Astrocyte of the spinal cord (primary cell): ENCODE data around the gene FRYL.

Experiments
- DNase-seq: peaks from one replicate; pipeline ENCODE4 v3.0.0; 2011; ENCODE audit warnings: low read depth, low spot score
- H3K4me3 ChIP-seq: 2 replicates; pipeline ENCODE4 v1.5.1; 2011; ENCODE audit warnings: low read depth, mild to moderate bottlenecking, low read length, moderate library complexity
- in situ Hi-C: cut with HindIII; loops from 2 replicates; pipeline ENCODE4 v1.10.0; 2017; ENCODE audit warnings: low sequenced_read_pairs
- TF ChIP-seq, protein P1 (sequence below): IDR thresholded peaks from 2 replicates; pipeline ENCODE4 v1.5.1; 2012; ENCODE audit warnings: low read depth, mild to moderate bottlenecking, low read length, inconsistent platforms

The FRYL gene

DNA sequence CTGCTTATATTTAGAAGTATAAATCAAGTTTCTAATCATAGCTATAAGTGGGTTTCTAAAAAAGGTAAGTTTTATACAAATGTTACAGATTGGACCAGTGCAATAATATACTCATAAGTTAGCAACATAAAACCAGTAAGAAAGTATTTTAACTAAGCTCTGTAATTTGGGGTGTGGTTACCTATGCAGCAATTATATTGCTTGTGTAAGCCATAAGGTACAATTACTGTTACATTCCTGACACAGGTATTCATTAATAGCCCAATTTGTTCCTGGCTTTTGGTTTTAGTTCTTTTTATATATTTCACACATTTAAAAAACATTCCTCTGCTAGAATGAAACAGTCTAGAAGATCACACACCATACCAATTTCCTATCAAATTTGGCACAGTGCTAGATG, 115.1 kb downstream of the FRYL start:
- in situ Hi-C loops, result no loop called here
- no peak overlapping the region for H3K4me3 ChIP-seq
- TF ChIP-seq, protein P1, sequence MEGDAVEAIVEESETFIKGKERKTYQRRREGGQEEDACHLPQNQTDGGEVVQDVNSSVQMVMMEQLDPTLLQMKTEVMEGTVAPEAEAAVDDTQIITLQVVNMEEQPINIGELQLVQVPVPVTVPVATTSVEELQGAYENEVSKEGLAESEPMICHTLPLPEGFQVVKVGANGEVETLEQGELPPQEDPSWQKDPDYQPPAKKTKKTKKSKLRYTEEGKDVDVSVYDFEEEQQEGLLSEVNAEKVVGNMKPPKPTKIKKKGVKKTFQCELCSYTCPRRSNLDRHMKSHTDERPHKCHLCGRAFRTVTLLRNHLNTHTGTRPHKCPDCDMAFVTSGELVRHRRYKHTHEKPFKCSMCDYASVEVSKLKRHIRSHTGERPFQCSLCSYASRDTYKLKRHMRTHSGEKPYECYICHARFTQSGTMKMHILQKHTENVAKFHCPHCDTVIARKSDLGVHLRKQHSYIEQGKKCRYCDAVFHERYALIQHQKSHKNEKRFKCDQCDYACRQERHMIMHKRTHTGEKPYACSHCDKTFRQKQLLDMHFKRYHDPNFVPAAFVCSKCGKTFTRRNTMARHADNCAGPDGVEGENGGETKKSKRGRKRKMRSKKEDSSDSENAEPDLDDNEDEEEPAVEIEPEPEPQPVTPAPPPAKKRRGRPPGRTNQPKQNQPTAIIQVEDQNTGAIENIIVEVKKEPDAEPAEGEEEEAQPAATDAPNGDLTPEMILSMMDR, result no peak
- no peak for DNase-seq

DNA sequence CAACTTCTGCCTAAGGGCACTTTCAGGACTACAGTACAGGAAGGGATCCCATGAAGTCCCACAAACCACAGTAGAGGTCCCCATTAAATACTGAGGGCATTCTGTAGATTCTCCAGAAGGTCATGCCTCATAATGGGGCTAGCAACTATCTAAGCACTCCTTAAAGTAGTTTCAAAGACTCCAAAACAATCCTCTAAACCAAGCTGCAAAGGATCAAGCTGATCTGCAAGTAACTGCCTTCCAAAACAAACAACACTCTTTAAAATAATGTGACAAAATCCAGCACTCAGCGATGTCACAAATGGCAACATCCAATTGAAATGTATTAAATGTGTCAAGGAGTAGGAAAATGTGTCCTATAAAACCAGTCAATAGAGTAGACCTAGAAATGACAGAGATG, 118.7 kb downstream of the FRYL start:
- in situ Hi-C loops, result no loop called here
- no peak overlapping the region for H3K4me3 ChIP-seq
- TF ChIP-seq, protein P1, result no peak
- DNase-seq, result no peak

DNA sequence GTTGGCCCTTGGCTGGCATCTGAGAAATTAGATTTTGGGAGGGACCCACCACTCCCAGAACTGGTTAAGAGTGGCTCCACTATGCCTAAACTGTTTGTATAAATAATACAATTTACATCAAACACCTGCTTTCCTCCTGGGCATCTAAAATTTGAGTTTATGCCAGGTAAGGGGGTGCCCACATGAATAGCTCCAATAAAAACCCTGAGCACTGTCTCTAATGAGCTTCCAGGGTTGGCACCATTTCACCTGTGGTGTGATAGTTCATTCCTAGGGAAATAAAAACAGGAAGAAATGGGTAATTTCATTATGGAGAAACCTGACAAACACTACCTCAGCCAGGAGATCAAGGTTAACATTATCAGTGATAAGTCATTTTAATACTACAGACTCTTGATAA, 119.7 kb downstream of the FRYL start:
- in situ Hi-C loops, result no loop called here
- no peak overlapping the region for H3K4me3 ChIP-seq

DNA sequence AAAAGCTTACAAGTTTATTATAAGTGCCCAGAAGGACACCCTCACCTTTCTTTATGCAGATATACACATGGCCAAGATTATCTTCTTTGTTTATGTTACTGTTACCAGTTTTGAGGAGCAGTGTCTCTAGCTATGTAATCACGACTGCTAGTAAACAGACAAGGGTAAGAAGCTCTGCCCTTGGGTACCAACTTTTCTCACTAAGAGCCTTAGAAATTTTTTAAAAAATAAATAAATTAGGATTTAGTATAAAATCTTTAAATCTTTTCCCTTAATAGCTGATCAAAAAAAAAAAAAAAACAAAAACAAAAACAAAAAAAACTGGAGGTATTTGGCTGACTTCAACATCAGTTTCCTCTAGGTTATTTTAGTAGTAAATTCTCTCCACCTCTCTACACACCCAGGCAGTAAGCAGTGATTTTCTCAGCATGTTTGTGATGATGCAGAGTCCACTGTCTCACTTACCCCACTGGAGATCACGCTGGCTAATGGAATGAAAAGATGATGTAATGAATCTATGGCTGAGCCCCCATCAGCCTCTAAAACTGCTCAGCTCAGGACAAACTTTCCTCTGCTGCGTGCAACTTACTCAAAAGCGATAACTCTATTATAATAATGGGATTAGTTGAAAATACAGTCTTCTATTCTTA, 125.9 kb downstream of the FRYL start:
- in situ Hi-C loops, result no loop called here
- DNase-seq, result peak; percentile 33
- TF ChIP-seq, protein P1, result no peak
- H3K4me3 ChIP-seq, result no peak overlapping the region

More for the DNA sequence above, 119.7 kb downstream of the FRYL start:
- DNase-seq, result no peak
- TF ChIP-seq, protein P1, result no peak

DNA sequence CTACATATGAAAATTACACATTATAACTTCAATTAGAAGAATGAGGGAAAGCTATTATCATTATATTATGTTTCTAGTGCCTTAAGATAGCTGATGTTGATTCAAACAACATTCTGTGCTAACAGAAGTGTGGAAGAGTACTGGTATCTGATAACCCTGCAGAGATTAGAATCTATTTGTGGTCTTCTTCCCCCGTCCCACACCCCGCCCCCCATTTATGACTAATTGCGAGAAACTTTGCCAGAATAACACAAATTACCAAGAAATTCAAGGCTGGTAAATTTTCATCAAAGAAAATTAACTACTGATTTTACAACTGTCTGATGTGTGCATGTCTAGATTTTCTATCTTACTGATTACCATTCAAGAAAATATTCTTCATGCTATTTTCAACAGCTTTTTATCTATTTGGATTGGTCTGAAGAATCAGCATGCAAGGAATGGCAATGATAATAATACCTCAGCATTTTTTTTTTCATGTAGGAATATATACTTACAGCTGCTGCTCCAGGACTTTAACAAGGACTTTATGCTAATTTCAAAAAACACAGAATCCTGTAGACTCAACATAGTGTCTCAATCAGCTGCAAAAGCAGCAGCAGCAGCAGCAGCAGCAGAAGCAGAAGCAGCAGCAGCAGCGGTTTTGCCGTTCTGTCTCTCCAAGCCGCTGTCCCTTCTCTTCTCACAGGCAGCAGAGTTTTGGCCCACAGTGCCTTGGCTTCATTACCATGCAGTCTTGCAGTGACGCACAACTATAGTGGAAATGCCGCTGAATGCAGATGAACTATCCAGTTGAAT, 126.7 kb downstream of the FRYL start:
- in situ Hi-C loops, result no loop called here
- no peak overlapping the region for H3K4me3 ChIP-seq
- TF ChIP-seq, protein P1, result no peak
- DNase-seq, result peak; percentile 82

DNA sequence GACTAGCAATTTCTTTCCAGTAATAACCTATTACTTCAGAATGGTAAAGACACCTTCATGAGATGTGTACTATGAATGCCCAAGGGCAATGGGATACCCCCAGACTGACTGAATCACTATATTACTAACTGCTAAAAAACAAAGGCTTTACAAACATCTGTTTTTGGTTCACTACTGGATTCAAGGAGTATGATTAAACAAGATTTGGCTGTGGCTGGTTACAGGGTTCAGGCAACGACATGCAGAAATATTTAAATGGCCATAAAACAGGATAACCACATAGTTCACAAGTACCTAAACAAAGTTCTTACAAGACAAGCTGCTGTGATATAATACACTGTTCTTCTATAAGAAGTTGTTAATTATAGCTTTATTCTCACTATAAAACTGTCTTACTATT, 128.2 kb downstream of the FRYL start:
- in situ Hi-C loops, result no loop called here
- TF ChIP-seq, protein P1, result no peak
- peak; percentile 45 for DNase-seq
- H3K4me3 ChIP-seq, result no peak overlapping the region
